Measurements from ENCODE around the gene FAM110A.
"Not testable (repeated sequence)": the region's sequence is repeated elsewhere in the genome, so short reads cannot be mapped to it uniquely, and the experiment has no call there.

The FAM110A gene

DNA sequence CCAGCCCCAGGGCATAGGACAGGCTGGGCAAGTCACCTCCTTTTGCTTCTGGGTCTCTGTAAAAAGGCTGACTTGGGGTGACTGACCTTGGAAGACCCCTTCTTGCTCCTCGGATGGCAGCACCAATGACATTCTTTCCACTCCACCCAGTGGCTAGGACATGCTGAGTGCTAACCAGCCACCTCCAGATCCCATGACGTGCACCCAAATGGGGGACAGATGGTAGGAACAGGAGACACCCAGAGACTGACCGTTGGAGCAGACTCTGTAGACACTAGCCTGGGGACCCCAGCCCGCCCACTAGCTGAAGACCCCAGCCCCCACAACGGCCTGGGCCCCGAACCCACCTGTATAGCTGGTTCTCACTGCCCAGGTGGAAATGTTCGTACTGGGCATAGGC lies 44.3 kb downstream of the FAM110A start:
- DNase-seq, result no peak

DNA sequence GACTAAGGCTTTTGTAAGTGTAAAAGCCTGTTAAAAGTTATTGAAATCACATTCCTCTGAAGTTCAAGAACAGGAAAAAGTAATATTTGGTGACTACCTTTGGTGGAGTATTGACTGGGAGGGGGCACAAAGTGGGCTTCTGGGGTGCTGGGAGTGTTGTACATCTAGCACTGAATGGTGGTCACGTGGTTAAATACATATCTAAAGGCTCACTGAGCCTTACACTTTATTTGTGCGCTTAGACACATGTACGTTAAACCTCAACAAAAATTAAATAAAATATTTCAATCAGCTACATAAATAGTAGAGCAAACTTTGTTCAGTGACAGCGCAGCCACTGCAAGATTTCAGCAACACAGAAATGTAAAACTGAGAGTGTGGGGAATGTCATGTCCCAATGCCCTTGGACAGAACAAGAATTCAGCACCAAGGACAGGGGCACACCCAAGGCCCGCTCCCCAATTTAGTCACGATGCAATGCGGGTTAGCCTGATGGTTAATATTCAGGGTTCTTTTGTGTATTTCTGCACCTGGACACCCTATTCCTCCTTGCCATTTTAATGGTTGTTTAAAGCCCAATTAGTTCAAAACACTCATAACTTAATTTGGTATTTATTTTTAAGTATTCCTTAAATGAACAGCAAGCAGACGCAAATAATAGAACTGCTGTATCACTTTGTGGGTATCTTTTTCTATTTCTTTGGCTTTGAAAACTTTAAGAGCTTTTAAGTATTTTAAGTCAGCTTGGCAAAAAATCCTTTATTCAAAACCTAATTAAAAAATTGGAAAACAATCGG lies 45.2 kb downstream of the FAM110A start:
- no peak for DNase-seq

DNA sequence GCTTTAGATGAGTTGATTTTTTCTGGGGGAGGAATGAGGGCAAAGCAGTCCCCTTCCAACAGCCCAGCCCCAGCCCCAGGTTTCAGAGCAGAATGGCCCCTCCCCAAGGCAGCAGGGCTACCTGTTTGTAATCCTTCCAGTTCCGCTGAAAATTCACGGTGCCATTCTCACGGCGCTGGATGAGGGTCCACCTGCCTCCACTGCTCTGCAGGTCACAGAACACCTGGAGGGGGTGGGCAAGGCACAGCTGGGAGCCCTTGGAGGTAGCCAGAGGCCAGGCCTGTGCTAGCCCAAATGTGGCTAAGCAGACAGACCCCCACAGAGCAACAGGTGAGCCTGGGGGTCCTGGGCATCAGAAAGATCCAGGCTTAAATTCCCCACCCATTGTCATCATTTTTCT lies 46.1 kb downstream of the FAM110A start:
- peak; percentile 85 for DNase-seq

DNA sequence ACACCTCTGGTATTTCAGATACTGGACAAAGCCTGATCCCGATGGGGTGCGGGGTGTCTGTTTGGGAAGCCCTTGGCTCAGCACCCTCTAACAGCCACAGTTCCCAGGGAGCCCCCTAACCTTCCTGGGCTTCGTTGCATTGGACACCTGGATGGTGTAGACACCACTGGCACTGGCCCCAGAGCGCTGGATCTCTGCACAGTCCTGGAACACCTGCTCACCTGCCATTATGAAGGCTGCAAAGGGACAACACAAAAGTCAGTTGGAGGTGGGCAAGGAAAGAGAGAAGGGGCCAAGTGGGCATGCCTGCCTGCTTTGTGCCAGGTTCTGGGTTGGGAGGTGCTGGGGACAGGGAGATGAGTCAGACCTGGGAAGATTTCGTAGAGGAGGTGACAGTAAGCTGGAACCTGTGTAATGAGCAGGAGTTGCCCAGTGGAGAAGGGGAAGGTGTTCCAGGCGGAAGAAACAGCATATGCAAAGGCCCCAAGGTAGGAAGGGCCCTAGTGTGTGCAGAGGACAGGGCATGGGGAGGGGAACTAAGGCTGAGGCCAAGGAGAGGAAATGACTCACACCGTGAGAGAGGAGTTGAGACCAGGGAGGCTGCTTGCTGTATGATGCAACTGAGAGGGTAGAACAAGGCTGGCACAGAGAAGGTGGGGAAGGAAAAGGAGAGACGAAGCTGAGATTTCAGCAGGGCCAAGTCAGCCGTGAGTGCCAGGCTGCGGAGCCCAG lies 47.7 kb downstream of the FAM110A start:
- DNase-seq, result peak; percentile 35

DNA sequence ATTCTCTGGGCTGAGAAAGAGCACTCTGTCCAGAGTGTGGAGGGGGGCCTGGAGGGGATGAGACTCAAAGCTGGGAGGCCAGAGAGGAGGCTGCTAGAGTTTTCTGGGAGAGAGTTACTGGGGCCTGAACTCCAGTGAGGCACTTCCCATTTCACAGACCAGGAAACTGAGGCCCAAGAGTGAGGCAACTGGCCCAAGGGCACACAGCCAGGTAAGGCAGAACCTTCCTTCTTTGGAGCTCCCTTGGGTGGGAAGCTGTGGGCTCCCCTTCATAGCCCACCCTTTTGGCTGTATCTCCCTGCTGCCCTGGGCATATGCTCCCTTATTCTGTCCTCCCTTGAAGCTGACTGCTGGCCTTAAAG lies 48.2 kb downstream of the FAM110A start:
- no peak for DNase-seq

DNA sequence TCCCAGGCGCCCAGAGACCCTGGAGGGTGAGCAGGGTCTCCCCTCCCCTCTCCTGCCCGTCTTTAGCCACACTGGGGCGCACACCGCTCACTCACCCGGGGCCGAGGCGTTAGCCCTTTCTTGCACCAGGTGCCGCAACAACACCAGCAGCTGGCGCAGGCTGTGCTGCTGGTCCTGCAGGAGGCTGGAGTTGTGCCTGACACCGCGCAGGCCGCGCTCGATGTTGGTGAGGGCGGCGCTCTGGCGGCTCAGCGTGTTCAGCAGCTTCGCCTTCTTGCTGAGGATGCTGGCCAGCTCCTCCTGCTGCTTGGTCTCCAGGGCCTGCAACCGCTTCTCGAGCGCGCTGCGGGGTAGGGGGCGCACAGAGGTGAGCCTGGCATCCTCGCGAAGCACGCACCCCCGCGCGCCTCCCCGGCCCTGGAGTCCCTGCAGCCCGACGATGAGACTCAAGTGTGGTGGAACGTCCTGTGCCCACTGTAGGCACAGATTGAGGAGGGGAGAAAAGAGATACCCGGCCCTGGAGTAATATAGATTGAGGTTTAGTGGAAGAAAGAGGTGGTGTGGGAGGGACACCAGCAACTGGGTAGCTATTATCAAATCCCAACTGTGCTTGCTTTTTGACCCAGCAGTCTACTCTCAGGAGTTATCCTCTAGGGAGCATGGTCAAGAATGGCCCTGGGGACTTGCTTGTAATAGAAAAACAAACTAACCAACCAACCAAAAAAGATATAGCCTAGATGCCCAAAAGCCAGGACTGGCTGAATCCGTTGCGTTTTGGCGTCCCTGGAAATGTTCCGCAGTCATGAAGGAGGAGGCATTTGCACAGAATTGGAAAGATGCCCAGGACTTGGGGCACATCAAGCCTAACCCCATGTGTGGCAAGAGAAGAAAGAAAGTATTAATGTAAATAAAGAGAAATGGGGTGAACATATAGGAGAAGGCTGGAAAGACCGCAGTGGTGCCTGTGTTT lies 51.8 kb downstream of the FAM110A start:
- peak; percentile 71 for DNase-seq

DNA sequence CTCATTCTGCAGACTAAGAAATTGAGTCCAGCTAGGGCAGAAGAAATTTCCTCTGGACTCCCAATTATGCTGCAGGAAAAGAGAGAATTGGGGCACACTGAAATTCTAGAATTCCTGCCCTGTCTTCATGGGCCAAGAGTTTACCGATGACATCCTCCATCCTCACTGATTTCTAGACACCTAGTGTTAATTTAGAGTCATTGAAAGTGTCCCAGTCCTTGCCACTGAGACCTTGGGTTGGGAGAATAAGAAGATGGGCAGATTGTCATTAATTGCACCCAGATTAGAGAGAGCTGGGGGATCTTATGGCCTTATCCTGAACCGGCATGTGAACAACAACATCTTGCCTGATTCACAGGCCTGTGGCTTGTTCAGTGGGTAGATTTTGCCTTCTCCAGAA lies 53.6 kb downstream of the FAM110A start:
- no peak for DNase-seq

DNA sequence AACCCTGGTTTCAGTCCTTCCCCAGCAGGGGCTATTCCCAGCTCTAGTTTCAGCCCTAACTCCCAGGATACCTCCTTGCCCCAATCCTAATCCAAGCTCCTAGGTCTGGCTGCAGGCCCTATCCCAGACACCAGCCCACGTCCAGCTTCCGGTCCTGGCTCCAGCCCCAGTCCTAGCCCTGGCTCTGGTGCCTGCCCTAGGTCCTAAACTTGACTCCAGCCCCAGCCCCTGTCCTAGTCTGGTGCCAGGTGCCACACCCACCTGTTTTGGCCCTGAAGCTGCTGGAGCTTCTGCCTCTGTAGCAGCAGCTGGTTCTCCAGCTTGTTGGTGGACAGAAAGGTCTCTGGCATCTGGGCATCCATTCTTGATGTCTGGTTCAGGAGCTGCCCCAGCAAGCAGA lies 54.5 kb downstream of the FAM110A start:
- no peak for DNase-seq

DNA sequence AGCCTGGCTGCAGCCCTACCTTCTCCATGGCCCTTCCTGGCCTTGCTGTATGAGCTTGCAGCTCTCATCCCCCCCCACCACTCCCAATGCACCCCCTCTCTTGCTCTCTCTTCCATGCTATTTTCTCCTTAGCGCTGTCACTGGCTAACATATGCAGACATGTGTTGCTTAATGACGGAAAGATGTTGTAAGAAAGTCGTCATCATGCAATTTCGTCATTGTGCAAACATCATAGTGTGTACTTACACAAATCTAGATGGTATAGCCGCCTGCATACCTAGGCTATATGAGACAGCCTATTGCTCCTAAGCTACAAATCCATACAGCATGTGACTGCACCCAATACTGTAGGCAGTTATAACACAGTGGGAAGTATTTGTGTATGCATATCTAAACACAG lies 55.6 kb downstream of the FAM110A start:
- no peak for DNase-seq

DNA sequence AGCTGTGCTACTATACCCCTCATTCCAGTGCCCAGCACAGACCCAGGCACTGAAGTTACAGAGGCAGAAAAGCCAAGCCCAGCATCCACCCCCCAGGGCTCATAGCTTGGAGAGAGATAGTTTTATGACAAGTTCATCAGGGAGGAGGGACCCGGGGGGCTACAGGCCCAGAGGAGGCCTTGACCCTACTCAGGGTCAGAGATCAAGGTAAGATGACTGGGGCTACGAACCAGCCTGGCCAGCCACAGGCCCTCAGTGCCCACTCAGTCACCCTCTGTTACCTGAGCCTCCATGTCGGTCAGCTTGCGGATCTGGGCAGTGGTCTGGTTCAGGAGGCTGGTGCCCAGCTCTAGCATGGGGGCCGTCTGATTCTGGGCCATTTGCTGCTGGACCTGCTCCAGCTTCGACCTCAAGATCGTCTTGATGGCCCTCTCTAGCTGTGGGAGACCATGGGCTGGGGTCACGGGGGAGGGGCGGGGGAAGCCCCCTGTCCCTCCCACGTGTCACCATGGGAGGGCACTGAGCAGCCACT lies 56.5 kb downstream of the FAM110A start:
- DNase-seq, result no peak

DNA sequence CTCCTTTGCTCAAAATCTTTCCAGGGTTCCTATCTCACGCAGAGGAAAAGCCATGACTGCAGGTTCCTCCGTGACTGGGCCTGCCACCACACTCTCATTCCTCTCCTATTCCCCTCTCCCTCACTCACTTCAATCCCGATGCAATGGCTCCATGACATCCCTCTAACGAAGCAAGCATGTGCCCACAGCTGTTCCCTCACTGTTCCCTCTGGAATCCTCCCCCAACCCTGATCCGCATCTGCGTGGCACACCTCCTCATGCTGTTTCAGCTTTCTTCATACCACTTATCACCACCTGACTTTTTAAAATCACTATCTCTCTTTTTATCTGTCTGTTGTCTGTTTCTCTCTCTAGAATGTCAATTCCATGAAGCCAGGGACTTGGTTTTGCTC lies 57.1 kb downstream of the FAM110A start:
- DNase-seq, result no peak

DNA sequence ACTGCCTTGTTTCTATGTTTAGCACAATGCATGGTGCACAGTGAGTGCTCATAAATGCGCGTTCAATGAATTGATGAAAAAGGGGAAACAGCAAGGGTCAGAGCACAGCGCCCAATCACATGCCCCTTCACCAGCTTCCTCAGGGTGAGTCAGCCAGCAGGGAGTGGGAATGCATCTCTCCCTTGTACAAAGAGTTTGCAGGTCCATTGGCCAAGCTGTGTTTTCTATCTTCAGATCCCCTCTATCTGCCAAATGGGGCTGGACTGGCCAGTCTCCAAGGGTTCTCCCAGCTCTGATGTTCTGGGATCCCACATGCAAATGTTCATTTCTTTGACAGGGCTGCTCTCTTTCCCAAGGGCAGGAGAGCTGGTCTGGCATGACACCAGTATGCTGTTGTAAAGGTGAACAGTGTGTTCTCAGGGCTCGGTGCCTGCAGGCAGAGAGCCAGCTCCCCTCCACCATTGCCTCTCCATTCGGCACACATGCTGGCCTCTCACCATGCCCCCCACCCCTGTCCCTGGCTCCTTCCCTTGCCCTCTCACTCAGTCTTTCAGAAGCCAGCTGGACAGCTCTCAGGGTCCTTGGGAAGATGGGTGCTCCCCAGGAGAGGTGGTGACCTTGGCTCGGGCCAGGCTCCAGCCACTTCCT lies 57.7 kb downstream of the FAM110A start:
- DNase-seq, result no peak

DNA sequence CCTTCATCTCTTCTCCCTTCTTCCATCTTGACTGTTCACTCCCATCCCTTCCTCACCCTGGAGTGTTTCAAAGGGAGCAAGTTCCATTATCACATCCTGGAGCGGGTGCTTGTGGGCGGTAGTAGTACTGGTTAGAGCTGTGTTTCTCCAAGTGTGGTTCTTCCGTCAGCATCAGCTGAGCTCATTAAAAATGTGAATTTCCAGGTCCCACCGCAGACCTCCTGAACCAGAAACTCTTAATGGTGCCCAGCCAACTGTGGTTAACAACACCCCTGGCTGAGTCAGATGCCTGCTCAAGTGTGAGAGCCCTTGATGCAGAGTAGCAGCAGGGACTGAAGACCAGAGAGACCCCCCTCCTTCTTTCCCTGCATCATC lies 58.2 kb downstream of the FAM110A start:
- no peak for DNase-seq

DNA sequence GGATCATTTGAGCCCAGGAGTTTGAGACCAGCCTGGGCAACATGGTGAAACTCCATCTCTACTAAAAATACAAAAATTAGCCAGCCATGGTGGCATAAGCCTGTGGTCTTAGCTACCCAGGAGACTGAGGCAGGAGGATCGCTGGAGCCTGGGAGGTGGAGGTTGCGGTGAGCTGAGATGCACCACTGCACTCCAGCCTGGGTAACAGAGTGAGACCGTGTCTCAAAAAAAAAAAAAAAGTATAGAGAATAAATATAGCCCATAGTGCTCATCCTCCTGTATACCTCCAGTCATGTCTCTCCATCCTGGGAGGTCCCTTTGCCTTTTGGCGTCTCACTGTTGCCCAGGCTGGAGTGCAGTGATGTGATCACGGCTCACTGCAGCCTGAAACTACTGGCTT lies 58.9 kb downstream of the FAM110A start:
- not testable (repeated sequence) for DNase-seq
